Measurements from ENCODE around the gene LBX2.

The LBX2 gene

GRCh38 chr2:74525717-74526648 is 26.6 kb upstream of the LBX2 start, which contains the start of gene DQX1:
DQX1 (minus strand) TSS chr2:74526231; CDS start chr2:74525729, 502 bp downstream.
- DNase-seq, result no peak

- DNase-seq, result no peak
These were observed 25.7 kb upstream of the LBX2 start for GRCh38 chr2:74524955-74525716.

DNA sequence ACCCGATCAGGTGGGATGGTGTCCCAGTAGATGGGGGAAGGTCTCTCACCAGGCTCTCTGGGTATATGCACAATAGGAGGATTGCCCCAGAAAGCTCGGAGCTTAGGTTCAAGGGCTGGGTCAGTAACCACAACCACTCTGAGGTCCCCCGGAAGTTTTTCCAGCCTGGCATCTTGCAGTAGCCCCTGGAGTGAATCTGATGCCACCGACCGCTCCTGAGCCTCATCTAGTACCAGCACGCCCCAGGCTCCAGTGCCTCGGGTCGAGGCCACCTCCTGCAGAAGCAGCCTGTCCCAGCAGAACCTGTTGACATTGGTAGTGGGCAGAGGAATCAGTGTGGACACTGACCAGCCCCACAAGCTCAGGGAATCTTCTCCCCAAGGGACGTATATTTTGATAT is 24.6 kb upstream of the LBX2 start:
- DNase-seq, result no peak

DNA sequence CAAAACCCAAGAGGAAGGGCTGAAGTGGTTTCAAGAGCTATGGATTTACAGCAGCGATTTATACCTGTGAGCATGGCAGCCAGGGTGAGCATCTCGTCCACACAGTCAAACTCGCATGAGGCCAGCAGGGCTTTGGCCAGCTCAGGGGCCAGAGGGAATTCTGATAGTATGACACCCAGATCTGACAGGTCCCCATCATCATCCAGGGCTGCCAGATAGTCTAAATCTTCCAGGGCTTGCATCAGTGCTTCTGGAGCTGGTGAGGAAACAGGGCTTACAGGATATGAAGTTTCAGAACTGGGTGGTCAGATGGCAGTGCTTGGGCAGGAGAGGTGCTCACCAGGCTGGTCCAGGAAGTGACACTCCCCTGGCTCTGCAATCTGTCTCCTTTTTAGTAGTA is 23.1 kb upstream of the LBX2 start:
- no peak for DNase-seq

DNA sequence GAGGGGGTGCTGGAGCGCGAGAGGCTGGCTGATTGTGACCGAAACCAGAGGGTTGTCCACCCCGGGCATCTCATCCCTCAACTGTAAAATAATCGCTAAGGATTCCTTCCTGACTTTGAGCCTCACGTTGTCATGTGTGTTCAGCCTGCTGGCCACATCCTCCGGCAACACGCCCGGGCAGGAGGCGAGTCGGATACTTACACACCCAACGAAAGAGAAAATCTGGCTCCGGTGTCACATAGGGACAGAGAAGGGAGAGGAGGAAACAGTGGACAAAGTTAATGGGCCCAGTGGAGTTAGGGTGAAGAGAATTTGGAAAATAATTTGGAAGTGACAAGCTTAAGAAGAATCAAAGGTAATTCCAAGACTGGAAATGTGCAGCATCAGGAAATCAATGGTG is 17.2 kb upstream of the LBX2 start:
- peak; percentile 27 for DNase-seq

DNA sequence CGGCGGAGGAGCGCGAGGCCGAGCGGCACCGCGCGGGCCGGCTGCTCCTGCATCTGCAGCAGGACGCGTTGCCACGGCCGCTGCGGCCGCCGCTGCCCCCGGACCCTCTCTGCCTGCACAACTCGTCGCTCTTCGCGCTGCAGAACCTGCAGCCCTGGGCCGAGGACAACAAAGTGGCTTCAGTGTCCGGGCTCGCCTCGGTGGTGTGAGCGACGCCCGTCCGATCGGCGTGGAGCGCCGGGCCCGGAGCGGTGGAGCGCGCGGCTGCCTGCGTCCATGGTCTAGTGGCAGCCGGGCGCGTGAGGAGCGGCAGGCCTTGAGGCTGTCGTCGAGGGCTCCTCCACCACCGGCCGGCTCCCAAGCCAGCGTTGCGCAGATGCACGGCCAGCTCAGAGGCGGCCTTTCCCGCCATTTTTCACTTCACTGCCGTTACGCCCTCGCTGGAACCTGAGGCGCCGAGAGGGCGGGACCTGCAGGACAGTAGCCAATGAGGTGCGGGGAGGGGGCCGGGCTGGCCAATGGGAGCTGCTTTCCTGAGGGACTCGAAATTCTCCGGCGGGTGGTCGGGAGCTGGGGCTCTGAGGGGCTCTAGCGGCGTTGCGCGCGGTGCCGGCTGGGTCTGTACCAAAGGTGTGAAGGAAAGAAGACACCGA is 16.7 kb upstream of the LBX2 start:
- DNase-seq, result peak; percentile 92

GRCh38 chr2:74515271-74515980 is 16.0 kb upstream of the LBX2 start:
- DNase-seq, result no peak

GRCh38 chr2:74514368-74515270 is 15.2 kb upstream of the LBX2 start, which contains the start of gene TLX2:
TLX2 (plus strand) TSS chr2:74514450; CDS start chr2:74514807, 357 bp downstream.
- DNase-seq, result peak; percentile 63

GRCh38 chr2:74513605-74514367 is 14.4 kb upstream of the LBX2 start:
- peak; percentile 73 for DNase-seq

- DNase-seq, result no peak
These were observed 13.6 kb upstream of the LBX2 start for GRCh38 chr2:74512744-74513604.

GRCh38 chr2:74511104-74511989 is 11.9 kb upstream of the LBX2 start:
- DNase-seq, result peak; percentile 25

GRCh38 chr2:74510272-74510671 is 10.9 kb upstream of the LBX2 start:
- no peak for DNase-seq

- no peak for DNase-seq
These were observed 8.6 kb upstream of the LBX2 start for GRCh38 chr2:74507926-74508520.

DNA sequence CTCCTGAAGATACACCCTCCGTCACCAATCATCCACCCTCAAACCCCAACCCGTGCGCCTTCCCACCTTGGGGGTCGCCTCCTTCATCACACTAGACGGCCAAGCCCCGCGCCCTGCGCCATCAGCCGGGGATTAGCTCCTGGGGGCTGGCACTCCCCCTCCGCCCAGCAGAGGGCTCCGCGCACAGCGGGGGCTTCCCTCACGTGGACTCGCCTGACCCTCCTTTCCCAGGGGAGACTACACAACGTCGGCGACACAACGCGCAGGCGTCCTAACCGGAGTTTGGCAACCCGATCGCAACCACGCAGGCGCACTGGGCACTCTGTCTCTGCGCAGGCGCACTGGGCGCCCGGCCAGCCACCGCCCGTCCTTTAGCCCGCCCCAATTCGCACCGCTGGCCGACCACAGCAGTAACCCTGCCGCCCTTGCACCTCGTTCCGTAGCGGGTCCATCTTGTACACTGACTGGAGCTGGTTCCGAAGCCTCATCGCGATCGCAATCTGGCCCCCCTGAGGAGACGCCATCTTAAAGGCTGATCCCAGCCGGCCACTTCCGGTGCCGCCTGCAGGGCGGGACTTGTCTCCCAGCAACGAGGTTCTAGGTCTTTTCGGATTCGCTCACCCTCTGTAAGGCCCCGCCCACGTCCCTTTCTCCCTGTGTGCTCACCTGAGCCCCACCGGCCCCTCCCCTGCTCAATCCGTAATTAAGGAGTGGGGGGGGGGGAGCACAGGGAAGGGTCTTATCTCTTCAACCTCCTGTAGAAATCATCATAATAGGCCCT is 7.9 kb upstream of the LBX2 start, which contains the start of gene PCGF1:
Gene PCGF1, minus strand, starts transcription at position 551 of the 781 bp plus-strand sequence. Its CDS starts 27 bp downstream, at position 524.
- peak; percentile 100 for DNase-seq

DNA sequence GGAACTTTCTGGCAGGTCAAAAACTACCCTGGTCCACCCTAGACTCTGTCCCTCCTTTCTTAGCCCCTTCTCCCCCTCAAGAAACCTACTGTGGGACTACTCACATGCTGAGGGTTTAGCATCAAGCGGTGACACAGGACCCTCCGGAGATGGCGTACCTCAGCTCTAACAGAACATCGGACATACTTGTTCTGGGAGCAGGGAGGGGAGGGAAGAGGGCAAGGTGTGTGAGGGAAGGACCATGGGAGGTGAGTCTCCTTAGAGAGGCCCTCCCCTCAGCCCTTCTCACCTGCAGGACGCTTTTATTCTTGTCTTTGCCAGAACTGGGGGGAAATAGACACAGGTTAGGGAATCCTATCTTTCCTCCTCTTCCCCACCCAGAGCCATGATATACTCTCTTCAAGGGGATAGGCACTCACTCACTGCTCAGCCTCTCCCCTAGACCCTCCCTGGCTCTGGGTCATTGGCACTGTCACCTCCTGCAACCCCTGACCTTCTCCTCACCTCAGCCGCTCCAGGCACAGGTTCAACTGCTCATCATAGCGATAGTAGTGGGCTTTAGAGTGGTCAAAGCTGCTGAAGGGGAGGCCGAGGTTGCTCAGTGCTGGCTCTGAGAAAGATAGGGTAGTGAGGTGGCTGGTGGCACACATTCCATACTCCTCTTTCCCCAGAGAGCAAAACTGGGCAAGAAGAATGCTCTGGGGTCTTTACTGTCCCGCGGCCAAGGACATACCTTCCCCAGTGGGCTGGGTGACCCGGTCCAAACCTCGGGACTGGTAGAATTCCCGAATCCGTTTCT is 6.2 kb upstream of the LBX2 start:
- DNase-seq, result no peak

GRCh38 chr2:74504591-74504990 is 5.2 kb upstream of the LBX2 start:
- no peak for DNase-seq

Data from activated effector memory CD4-positive, alpha-beta T cell treated with anti-CD3 and anti-CD28 coated beads, Interleukin-2, amount 50 U/mL, for 16 hours (primary cell).